LNCAP (cell line): ENCODE measurements around the gene DPP4.

Source experiments
- TF ChIP-seq, protein P1 (sequence below): fragments of 450-650 bp; IDR thresholded peaks from 2 replicates; pipeline ENCODE4 v1.5.1; 2017; ENCODE audit warnings: mild to moderate bottlenecking

The DPP4 gene

GRCh38 chr2:162037028-162037795, 36.8 kb downstream of the DPP4 start:
- TF ChIP-seq, protein P1, sequence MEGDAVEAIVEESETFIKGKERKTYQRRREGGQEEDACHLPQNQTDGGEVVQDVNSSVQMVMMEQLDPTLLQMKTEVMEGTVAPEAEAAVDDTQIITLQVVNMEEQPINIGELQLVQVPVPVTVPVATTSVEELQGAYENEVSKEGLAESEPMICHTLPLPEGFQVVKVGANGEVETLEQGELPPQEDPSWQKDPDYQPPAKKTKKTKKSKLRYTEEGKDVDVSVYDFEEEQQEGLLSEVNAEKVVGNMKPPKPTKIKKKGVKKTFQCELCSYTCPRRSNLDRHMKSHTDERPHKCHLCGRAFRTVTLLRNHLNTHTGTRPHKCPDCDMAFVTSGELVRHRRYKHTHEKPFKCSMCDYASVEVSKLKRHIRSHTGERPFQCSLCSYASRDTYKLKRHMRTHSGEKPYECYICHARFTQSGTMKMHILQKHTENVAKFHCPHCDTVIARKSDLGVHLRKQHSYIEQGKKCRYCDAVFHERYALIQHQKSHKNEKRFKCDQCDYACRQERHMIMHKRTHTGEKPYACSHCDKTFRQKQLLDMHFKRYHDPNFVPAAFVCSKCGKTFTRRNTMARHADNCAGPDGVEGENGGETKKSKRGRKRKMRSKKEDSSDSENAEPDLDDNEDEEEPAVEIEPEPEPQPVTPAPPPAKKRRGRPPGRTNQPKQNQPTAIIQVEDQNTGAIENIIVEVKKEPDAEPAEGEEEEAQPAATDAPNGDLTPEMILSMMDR: no peak

DNA sequence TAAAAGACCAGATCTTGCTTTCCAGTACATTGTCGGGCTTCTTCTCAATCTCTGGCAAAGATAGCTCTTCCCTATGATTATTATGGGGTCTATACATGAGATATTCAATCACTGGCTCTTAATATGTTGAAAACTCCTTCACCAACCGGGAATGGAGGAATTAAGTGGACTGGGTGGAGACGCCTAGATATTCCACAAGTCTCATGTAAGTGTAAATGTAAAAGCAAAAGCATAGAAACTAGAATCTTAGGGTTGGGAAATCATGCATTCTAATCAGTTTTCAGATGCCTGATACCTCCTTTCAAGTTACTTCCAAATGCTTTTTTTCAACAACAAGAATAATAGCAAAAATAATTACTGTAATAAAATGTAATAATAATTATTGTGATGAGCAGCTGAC, 38.0 kb downstream of the DPP4 start:
- TF ChIP-seq, protein P1: no peak

DNA sequence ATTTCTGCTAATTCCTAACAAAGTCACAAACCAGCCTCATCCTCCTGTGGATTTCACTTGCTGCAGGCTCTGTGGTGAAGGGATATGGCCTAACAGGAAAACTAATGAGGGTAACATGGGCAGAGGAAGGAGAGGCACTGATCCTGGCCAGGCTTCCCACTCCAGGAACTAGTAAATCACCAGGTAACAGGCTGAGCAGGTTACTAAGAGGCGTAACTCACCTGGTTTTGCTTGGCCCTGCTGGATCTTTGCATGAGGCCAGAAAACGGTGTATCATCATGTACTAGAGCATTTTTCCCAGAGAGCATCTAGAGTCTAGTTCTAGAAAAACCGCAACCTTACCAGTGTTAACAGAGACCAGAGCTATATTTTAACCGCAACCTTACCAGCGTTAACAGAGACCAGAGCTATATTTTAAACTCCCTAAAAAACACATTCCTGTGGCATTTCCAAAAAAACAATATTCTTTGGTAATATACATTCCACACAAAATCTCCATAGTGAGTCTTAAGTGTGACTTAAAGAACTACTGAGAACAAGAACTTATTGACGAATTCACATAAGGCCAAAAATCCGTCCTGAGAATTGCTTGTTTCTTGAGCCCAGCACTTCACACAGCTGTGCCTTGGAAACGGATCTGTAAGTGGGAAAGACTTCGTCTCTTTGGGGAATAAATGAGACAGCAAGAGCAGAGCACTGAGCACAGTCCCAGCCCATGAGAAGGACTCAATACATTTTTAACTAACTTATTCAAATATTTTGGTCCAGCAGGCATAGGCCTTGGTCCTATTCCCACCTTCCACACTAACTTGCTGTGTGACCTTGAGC, 43.4 kb downstream of the DPP4 start:
- TF ChIP-seq, protein P1: no peak

DNA sequence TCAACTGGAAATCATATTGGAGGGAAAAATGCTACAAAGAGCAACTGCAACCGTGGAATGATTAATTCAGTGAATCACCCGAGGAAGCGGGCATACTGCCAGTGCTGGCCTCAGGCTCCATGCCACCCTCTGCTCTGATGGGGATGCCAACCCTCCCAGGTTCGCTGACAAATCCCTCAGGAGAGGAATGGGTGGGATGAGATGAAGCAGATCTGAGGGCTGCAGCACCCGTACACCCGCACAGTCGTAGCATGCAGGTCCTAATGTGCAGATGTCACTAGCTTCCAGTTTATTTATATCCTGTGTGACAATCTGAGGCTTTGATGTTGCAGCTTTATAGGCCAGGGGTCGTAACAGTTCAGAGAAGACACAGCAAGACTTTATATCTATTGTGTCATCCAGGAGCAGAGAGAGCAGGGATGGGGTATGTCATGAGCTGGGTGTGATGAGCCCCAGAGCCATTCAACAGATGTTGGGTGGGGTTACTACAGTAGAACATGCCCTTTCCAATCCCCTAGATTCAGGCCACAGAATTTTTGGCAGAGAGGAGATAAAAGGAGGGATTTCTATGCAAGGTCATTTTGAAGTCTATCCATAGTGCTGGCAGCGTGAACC, 44.6 kb downstream of the DPP4 start:
- TF ChIP-seq, protein P1: no peak

- TF ChIP-seq, protein P1: no peak
Measured at GRCh38 chr2:162028511-162028910, 45.5 kb downstream of the DPP4 start.

GRCh38 chr2:162025121-162025911, 48.7 kb downstream of the DPP4 start:
- TF ChIP-seq, protein P1: no peak
